ENCODE data around the gene MGAT3. TPM values are rescaled to one million over a fixed set of nuclear protein-coding genes. Genes with fewer than 3 reads are reported as not detected.
A peak's percentile ranks its signal among the peaks of the same experiment; 100 is the strongest.

The MGAT3 gene
- polyA plus RNA-seq, 1 of the 3 experiments (the other 2 are of a cell fraction) = 0.16 TPM

DNA sequence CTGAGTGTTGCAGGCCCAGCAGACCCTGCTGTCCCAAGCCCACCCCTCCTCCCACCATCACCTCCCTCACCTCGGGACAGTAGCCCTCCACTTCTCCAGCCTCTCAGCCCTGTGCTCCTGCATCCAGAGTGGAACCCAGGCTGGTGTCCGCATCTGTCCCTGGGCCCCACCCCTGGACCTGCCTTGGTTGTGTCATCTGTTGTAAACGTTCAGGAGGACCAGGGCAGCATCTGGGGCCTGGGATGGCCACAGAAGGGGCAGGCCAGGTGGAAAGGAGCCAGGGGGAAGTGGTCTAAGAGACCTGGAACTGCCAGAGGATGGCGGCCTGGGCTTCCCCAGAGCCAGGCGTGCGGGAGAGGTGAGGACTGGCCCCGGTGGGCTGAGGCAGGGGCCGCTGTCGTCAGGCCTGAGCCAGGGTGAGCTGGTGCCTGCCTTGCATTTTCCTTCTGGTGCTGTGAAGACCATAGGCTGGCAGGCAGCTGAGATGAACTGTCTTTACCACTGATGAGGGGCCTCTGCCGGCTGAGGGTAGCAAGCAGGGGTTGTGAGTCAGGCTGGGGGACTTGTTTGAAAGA lies 26.1 kb upstream of the MGAT3 start:
- WGBS (ENCODE audit: low lambda C conversion rate) = 100% methylated on average over 1 of the region's 10 CpGs
- Histone ChIP-seq H4K20me1 (ENCODE audit: insufficient read depth) (no peaks in the 10 kb centered on the region), H3K9me2 (no peaks in the 10 kb centered on the region), H3K36me3 (replicated peaks in 1 of 2; ENCODE audit: control insufficient read depth in 1 of 2, insufficient read depth in 2 of 2, low read length in 1 of 2) (peaks cover 0 to 9% of the 10 kb centered on the region in 2 experiments), H3K27ac (ENCODE audit: low read depth in 2 of 2, low read length in 1 of 2) (no peak overlapping the region; a peak in 1 of 4 replicates), H2AFZ (ENCODE audit: low read depth) (no peak overlapping the region), H3K79me2 (ENCODE audit: insufficient read depth) (no peaks in the 10 kb centered on the region), H3K4me2 (no peak overlapping the region), H3F3A (replicated peaks; ENCODE audit: insufficient read depth) (no peaks in the 10 kb centered on the region), H3K9me3 (no peaks in the 10 kb centered on the region), H3K27me3 (ENCODE audit: insufficient read depth) (no peaks in the 10 kb centered on the region), H3K4me3 (ENCODE audit: low read depth in 2 of 2, low read length in 1 of 2) (no peak overlapping the region), H3K9ac (no peak overlapping the region), H3K4me1 (ENCODE audit: control insufficient read depth in 1 of 2, insufficient read depth in 2 of 2, low read depth in 1 of 2, low read length in 1 of 2) (peaks cover 0 to 4% of the 10 kb centered on the region in 2 experiments; a peak in 2 of 4 replicates)
- TF ChIP-seq FOSL2 (IDR thresholded peaks at IDR 0.05; ENCODE audit: borderline replicate concordance, low read depth) = no peak
- TF ChIP-seq TCF12 (IDR thresholded peaks at IDR 0.05) = no peak
- ChIA-PET POLR2A (no interaction called here), CTCF (no interaction called here)
- DNase-seq = no peak

GRCh38 chr22:39431216-39431801 lies 25.5 kb upstream of the MGAT3 start:
- H3K36me3 ChIP-seq (replicated peaks in 1 of 2; ENCODE audit: control insufficient read depth in 1 of 2, insufficient read depth in 2 of 2, low read length in 1 of 2) = peaks cover 0 to 9% of the 10 kb centered on the region in 2 experiments
- no peak overlapping the region for H3K4me3 ChIP-seq (ENCODE audit: low read depth in 2 of 2, low read length in 1 of 2)
- H3K79me2 ChIP-seq (ENCODE audit: insufficient read depth) = no peaks in the 10 kb centered on the region
- H2AFZ ChIP-seq (ENCODE audit: low read depth) = no peak overlapping the region
- H3K9me3 ChIP-seq = no peaks in the 10 kb centered on the region
- H3K27me3 ChIP-seq (ENCODE audit: insufficient read depth) = no peaks in the 10 kb centered on the region
- H3F3A ChIP-seq (replicated peaks; ENCODE audit: insufficient read depth) = no peaks in the 10 kb centered on the region
- peaks cover 0 to 4% of the 10 kb centered on the region in 2 experiments; a peak in 2 of 4 replicates for H3K4me1 ChIP-seq (ENCODE audit: control insufficient read depth in 1 of 2, insufficient read depth in 2 of 2, low read depth in 1 of 2, low read length in 1 of 2)
- peak overlapping the region in 1 of 2 experiments; percentile 58; a peak in 2 of 4 replicates for H3K27ac ChIP-seq (ENCODE audit: low read depth in 2 of 2, low read length in 1 of 2)
- H4K20me1 ChIP-seq (ENCODE audit: insufficient read depth) = no peaks in the 10 kb centered on the region
- POLR2A ChIA-PET = no interaction called here
- H3K4me2 ChIP-seq = no peak overlapping the region
- H3K9ac ChIP-seq = 0 out of 2 replicates have a peak overlapping the region, but pooled peaks have one; percentile 25
- DNase-seq = no peak
- 88% methylated on average over 1 of the region's 11 CpGs for WGBS (ENCODE audit: low lambda C conversion rate)
- H3K9me2 ChIP-seq = no peaks in the 10 kb centered on the region
- CTCF ChIA-PET = no interaction called here
- TF ChIP-seq TAF1 (IDR thresholded peaks at IDR 0.05; ENCODE audit: borderline replicate concordance, low read depth, low read length) = no peak
- TF ChIP-seq SIN3A (IDR thresholded peaks at IDR 0.05; ENCODE audit: borderline replicate concordance, low read depth, low read length) = no peak
- no peak for TF ChIP-seq REST (IDR thresholded peaks at IDR 0.05; ENCODE audit: low read depth, low read length)
- no peak for TF ChIP-seq IRF3 (IDR thresholded peaks at IDR 0.05; ENCODE audit: low read depth, low read length)
- no peak for TF ChIP-seq NRF1 (IDR thresholded peaks at IDR 0.05; ENCODE audit: low read depth, low read length)
- TF ChIP-seq, protein P1, sequence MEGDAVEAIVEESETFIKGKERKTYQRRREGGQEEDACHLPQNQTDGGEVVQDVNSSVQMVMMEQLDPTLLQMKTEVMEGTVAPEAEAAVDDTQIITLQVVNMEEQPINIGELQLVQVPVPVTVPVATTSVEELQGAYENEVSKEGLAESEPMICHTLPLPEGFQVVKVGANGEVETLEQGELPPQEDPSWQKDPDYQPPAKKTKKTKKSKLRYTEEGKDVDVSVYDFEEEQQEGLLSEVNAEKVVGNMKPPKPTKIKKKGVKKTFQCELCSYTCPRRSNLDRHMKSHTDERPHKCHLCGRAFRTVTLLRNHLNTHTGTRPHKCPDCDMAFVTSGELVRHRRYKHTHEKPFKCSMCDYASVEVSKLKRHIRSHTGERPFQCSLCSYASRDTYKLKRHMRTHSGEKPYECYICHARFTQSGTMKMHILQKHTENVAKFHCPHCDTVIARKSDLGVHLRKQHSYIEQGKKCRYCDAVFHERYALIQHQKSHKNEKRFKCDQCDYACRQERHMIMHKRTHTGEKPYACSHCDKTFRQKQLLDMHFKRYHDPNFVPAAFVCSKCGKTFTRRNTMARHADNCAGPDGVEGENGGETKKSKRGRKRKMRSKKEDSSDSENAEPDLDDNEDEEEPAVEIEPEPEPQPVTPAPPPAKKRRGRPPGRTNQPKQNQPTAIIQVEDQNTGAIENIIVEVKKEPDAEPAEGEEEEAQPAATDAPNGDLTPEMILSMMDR (IDR thresholded peaks at IDR 0.05) = no peak
- TF ChIP-seq SMC3 (IDR thresholded peaks at IDR 0.05; ENCODE audit: low read depth, low read length) = no peak
- TF ChIP-seq EZH2phosphoT487 (IDR thresholded peaks at IDR 0.05; ENCODE audit: borderline replicate concordance, low read depth) = no peak
- TF ChIP-seq FOXM1 (IDR thresholded peaks at IDR 0.05; ENCODE audit: low read depth) = no peak
- no peak for TF ChIP-seq RFX5 (IDR thresholded peaks at IDR 0.05; ENCODE audit: low read length)
- no peak for TF ChIP-seq YY1 (IDR thresholded peaks at IDR 0.05; ENCODE audit: low read depth)
- no peak for TF ChIP-seq RAD21 (IDR thresholded peaks at IDR 0.05; ENCODE audit: low read length)
- TF ChIP-seq TEAD4 (IDR thresholded peaks at IDR 0.05; ENCODE audit: borderline replicate concordance, insufficient read depth) = no peak
- no peak for TF ChIP-seq MXI1 (IDR thresholded peaks at IDR 0.05; ENCODE audit: low read depth, low read length)
- no peak for TF ChIP-seq EP300 (IDR thresholded peaks at IDR 0.05; ENCODE audit: borderline replicate concordance in 1 of 2, low read depth in 1 of 2, low read length in 1 of 2)
- no peak for TF ChIP-seq RXRA (IDR thresholded peaks at IDR 0.05; ENCODE audit: borderline replicate concordance, low read depth)
- TF ChIP-seq, protein P2, sequence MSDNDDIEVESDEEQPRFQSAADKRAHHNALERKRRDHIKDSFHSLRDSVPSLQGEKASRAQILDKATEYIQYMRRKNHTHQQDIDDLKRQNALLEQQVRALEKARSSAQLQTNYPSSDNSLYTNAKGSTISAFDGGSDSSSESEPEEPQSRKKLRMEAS (IDR thresholded peaks at IDR 0.05; ENCODE audit: low read depth) = no peak
- TF ChIP-seq, protein P3, sequence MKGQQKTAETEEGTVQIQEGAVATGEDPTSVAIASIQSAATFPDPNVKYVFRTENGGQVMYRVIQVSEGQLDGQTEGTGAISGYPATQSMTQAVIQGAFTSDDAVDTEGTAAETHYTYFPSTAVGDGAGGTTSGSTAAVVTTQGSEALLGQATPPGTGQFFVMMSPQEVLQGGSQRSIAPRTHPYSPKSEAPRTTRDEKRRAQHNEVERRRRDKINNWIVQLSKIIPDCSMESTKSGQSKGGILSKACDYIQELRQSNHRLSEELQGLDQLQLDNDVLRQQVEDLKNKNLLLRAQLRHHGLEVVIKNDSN (IDR thresholded peaks at IDR 0.05; ENCODE audit: borderline replicate concordance, low read depth) = no peak

Measured in SK-N-SH (cell line).